HG02759 (cell line): Measurements from ENCODE around the gene AGRN.
"Not testable (repeated sequence)": the region's sequence is repeated elsewhere in the genome, so short reads cannot be mapped to it uniquely, and the experiment has no call there.

ENCODE experiments used
- ATAC-seq: cut with Tn5 transposase; IDR thresholded peaks from one replicate; pipeline ENCODE4 v1.9.1; 2021; ENCODE audit warnings: mild to moderate bottlenecking, moderate library complexity; ENCODE audit not compliant: unreplicated experiment

Gene AGRN

DNA sequence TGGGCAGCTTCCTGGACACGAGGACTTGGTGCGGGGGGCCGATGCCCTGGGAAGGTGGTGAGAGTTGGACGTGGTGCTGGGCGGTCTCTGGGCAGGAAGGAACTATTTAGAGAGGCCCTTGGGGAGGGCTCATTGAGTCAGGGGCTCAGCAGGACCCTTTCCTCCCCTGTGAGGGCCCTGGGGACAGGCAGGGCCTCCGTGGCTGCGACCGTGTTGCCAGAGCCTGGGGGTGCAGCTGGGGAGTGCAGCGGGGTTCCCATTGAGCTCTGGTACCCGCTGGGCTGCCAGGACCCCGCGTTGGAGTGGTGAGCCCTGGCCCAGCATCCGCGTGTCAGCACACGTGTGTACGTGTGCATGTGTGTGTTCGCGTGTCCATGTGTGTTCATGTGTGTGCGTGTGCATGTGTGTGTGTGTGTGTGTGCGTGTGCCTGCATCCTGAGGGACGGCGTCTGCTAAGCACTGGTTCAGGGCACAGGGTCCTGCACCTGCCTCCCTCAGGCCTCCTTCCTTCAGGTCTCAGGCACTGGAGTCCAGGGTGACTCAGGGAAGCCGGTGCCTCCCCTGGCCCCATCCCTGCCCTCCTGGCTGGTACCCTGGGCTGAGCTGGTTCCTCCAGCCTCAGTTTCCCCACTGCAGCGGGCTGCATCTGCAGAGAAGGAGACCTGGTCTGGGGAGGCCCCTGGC lies 43.5 kb downstream of the AGRN start:
- no peak for ATAC-seq

DNA sequence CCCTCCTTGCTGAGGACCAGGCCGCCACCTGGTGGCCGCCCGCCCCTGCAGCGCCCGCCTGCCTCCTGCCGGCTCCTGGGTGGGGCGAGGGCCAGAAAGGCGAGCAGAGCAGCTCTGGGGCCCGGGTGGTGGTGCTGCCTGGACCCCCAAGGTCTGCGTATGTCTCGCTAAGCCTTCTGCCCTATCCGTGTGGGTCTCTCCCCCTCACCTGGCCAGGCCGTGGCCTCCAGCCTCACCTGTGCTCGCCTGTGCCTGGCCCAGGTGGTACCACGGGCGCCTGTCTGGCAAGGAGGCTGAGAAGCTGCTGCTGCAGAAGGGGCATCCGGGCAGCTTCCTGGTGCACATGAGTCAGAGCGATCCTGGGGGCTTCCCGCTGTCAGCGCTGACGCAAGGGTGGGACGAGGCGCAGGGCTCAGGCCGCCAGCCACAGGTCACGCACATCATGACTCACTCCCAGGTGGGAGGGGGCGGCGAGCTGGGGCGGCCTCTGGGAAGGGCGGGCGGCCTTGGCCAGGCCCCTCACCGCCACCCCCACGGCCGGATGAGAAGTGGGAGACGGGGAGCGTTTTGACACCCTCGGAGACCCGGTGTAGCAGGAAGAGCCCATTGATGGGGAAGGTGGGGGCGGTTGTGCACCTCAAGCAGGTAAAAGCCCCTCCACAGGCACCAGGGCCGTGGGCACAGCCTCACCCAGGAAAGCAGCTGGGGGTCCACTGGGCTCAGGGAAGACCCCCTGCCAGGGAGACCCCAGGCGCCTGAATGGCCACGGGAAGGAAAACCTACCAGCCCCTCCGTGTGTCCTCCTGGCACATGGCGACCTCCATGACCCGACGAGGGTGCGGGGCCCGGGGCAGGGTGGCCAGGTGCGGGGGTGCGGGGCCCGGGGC lies 44.3 kb downstream of the AGRN start:
- ATAC-seq = peak; percentile 54

DNA sequence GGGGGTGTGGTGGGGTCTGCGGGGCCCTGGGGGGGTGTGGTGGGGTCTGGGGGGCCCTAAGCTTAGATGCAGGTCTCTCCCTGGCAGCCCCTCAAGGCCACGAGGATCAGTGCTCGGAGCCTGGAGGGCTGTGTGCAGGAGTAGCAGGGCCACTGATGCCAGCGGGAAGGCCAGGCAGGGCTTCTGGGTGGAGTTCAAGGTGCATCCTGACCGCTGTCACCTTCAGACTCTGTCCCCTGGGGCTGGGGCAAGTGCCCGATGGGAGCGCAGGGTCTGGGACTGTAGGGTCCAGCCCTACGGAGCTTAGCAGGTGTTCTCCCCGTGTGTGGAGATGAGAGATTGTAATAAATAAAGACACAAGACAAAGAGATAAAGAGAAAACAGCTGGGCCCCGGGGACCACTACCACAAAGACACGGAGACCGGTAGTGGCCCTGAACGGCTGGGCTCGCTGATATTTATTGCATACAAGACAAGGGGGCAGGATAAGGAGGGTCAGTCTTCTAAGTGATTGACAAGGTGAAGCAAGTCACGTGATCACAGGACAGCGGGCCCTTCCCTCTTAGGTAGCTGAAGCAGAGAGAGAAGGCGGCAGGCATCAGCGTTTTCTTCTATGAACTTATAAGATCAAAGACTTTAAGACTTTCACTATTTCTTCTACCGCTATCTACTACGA lies 45.5 kb downstream of the AGRN start:
- ATAC-seq = no peak

GRCh38 chr1:1065940-1066304 lies 46.0 kb downstream of the AGRN start:
- not testable (repeated sequence) for ATAC-seq

- no peak for ATAC-seq
Observed at GRCh38 chr1:1066403-1067283, 46.7 kb downstream of the AGRN start.

DNA sequence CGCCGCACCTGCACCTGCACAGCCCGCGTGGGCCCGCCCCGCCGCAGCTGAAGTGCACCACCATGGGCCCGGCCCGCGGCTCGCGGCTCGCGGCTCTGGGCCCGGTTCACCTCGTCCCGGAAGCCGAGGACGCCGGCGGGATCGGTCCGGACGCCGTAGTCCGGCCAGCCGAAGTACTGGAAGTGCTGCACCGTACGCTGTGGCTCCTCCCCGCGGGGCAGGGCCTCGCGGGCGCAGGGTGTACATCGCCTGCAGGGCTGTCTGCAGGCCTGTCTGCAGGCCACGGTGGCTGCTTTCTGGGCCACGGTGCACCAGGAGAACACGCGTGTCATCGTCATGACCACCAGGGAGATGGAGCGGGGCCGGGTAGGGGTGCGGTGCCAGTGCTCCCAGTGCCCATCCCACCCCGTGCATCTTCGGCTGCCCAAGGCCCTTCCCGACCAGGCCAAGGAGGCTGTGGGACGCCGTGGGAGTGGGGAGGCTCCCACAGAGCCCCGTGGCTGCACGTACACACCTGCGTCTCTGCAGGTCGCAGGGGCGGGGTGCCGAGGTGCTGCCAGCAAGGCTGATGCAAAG lies 47.5 kb downstream of the AGRN start:
- no peak for ATAC-seq

DNA sequence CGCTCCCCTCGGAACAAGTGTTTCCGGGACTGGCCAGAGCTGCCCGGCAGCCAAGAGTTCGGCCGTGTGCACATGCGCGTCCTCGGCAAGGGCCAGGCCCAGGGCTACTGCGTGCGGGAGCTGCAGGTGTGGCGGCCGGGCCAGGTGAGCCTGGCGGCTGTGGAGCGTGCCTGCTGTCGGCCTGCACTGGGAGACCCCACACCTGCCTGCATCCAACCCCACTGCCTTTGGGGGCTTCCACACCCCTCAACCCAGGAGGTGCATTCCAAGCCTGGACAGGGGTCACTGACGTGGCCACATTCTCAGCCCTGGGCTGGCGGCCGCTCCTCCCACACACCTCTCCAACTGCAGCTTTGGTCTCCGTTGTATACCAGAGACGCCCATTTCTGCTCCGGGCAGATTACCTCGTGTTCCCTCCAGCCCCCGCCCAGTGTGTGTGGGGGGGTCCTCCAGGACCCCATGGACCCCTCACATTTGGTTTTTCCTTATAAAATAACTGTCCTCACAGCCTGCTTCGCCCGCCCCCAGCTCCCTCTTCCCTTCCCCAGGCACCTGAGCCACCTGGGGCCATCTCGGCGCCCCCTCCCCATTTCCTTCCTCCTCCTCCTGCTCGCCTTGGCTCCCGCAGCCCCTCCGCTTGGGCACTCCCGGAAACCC lies 48.1 kb downstream of the AGRN start:
- ATAC-seq = no peak

DNA sequence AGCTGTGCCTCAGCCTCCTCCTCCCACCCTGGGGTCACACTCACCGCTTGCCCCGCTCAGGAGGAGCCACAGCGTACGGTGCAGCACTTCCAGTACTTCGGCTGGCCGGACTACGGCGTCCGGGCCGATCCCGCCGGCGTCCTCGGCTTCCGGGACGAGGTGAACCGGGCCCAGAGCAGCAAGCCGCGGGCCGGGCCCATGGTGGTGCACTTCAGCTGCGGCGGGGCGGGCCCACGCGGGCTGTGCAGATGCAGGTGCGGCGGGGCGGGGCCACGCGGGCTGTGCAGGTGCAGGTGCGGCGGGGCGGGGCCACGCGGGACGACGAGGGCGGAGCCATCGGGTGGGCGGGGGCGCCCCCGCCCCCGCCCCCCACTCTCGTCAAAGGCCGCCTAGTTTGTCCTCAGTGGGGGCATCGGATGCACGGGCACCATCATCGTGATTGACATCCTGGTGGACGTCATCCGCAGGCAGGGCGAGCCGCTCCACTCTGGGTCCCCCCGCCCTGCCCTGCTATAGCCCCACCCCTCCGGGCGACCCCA lies 48.7 kb downstream of the AGRN start:
- no peak for ATAC-seq

DNA sequence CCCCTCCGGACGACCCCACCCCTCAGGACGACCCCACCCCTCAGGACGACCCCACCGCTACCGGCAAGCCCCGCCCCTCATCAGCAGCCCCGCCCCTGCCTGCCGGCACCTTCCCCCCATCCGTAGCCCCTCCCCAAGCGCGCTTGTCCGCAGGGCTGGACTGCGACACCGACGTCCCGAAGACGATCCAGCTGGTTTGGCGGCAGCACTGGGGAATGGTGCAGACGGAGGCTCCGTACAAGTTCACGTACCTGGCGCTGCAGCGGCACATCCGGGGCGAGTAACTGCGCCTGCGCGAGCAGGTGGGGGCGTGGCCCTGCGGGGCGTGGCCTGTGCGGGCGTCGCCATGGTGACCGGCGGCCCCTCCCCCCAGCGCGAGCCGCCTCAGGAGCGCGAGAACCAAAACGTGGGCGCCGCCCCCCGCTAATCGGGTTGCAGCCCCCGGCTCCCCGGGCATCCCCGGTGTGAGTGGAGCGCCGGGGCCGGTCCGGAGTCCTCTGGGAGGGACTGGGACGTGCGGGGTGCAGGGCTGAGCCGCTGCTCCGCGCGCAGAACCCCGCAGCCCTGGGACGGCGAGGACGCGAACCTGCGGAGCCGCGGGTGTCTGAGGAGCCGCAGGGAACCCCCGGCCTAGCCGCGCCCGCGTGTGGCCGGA lies 49.3 kb downstream of the AGRN start:
- peak; percentile 59 for ATAC-seq

GRCh38 chr1:1069711-1070676 lies 50.1 kb downstream of the AGRN start:
- peak; percentile 6 for ATAC-seq

- no peak for ATAC-seq
Observed at GRCh38 chr1:1071486-1072298, 51.8 kb downstream of the AGRN start.

- no peak for ATAC-seq
Observed at GRCh38 chr1:1072299-1072848, 52.5 kb downstream of the AGRN start.

- no peak for ATAC-seq
Observed at GRCh38 chr1:1072849-1073742, 53.2 kb downstream of the AGRN start.

DNA sequence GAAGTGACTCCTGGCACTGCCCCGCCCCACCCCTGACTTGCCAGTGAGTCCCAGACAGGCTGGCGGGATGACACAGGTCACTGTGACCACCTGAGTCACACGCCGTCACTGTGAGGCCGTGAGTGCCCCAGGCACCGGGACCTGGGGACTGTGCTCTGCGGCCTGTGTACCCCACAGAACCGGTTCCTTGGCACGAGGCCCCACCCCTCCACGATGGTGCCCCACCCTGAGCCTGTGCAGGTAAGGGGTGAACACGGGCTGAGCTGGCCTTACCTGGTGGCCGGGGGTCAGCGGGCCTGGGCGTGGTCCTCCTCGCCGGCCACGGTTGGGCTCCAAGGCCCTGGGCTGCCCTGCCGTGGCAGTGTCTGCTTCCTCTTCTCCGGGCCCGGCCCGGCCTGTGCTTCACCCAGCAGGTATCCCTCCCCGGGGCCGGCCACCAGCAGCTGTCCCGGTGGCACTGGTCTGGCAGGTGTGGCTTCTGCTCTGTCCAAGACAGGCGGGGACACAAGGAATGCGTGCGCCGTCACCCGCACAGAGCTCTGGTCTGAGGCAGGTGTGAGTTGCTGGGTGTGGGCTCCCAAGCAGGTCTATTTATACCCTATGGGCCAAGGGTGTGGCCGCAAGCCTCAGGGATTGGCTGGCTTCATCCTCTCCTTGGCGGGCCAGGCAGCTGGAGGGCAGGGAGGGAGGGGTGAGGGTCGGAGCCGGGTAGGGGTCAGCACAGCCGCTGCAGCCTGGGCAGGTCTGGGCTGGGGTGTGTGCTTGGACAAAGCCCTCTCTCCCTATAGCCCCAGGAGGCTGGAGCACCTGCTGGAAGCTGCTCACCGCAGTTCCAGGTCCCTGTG lies 54.0 kb downstream of the AGRN start, which contains the start of gene RNF223:
TSS of gene RNF223 (minus strand) at position 564 of the 845 bp plus-strand sequence. CDS start 1,740 bp downstream, outside the sequence.
- ATAC-seq = no peak
